Omental fat pad (tissue), 4 donors: ENCODE results near the gene LINC00237. TPM values are rescaled to one million over a fixed set of nuclear protein-coding genes. Genes with fewer than 3 reads are reported as not detected.

ENCODE experiments used
- ATAC-seq: fragments of 150-250 bp; one replicate; pipeline ENCODE4 v1.9.1; 2016; ENCODE audit warnings: mild to moderate bottlenecking, moderate library complexity; ENCODE audit not compliant: low FRiP score
- DNase-seq: peaks from one replicate; pipeline ENCODE4 v3.0.0-alpha.2; 2019; ENCODE audit warnings: low spot score
- CTCF ChIP-seq, 3 donors: fragments of 450-650 bp; IDR thresholded peaks; one replicate each; pipeline ENCODE4 v1.5.1; 2016 to 2017; ENCODE audit warnings: antibody characterized with exemption in 3 of 3, mild to moderate bottlenecking in 3 of 3, moderate library complexity in 2 of 3
- total RNA-seq, 4 donors: library from RNA; depleted of rRNA; stranded (reverse); fragments of >200 nt; gene quantifications; one replicate each; pipeline ENCODE4 v1.1.0, GENCODE V29; 2016

Gene LINC00237
- total RNA-seq, 4 donors from 2014 or later, result not detected

GRCh38 chr20:21087862-21088540 is 18.2 kb downstream of the LINC00237 start:
- DNase-seq, result no peak
- TF ChIP-seq CTCF (IDR thresholded peaks at IDR 0.05), result no peak
- no peak for ATAC-seq

GRCh38 chr20:21083825-21084325 is 22.3 kb downstream of the LINC00237 start:
- no peak for TF ChIP-seq CTCF (IDR thresholded peaks at IDR 0.05)
- DNase-seq, result no peak
- no peak for ATAC-seq

- DNase-seq (no peak), ATAC-seq (no peak)
Observed at GRCh38 chr20:21082584-21082983, 23.6 kb downstream of the LINC00237 start.

GRCh38 chr20:21077809-21078345 is 28.3 kb downstream of the LINC00237 start:
- no peak for TF ChIP-seq CTCF (IDR thresholded peaks at IDR 0.05)
- no peak for ATAC-seq
- no peak for DNase-seq

More at GRCh38 chr20:21082584-21082983, 23.6 kb downstream of the LINC00237 start:
- TF ChIP-seq CTCF (IDR thresholded peaks at IDR 0.05), result no peak

- no peak for DNase-seq
- no peak for TF ChIP-seq CTCF (IDR thresholded peaks at IDR 0.05)
- ATAC-seq, result no peak
Observed at GRCh38 chr20:21076073-21076472, 30.1 kb downstream of the LINC00237 start.

- ATAC-seq (no peak), DNase-seq (no peak)
- no peak for TF ChIP-seq CTCF (IDR thresholded peaks at IDR 0.05)
Observed at GRCh38 chr20:21075471-21075870, 30.7 kb downstream of the LINC00237 start.
